Uterus (tissue), 2 donors: ENCODE measurements around the gene PDGFB.

Source experiments
- POLR2A ChIP-seq, 2 donors: fragments of 450-650 bp; IDR thresholded peaks; one replicate each; pipeline ENCODE4 v1.6.1; 2016; ENCODE audit warnings: antibody characterized with exemption in 2 of 2, mild to moderate bottlenecking in 1 of 2, moderate library complexity in 1 of 2
- TF ChIP-seq, protein P1 (sequence below), 4 experiments: fragments of 200-600 bp in 2 of 4; fragments of 450-650 bp in 2 of 4; sonication (generic) in 2 of 4; IDR thresholded peaks; one replicate each; pipeline ENCODE4 v1.5.1; 2016 to 2019; ENCODE audit warnings: antibody characterized with exemption in 4 of 4, mild to moderate bottlenecking in 2 of 4, moderate library complexity in 1 of 4

DNA sequence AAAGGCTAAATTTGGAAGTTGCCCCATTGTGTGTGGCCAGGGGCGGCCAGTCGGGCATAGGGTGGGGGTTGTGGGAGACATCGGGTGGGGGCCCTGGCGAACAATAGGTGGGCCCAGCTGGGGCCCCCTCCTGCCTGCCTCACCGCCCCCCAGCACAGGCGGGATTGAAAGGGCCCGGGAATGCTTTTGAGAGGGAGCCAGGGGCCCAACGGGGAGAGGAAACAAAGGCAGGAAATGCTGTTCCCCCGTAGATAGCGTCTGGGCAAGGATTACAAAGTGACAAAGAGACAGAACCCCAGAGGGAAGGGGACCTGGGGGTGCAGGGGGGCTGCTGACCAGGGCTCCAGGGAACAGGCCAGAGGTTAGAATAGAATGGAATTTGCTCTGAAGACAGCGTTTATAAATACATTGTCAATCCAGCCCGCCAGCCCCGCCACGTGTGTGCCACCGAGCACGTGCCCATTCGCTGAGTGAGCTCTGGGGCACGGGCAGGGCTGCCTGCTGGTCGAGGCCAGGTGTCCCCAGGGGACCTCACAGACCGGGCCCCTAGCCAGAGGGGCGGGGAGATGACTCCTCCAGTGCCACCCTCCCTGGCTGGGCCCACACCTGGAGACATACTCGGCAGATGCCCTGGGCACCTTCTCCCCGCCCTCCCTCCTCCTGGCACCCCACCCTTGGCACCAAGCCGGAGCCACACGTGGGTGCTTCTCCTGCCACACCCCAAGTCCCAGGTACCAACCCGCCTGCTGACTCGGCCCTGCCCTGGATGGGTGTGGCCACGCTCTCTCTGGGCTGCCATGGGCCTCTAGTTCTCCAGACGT is 9.7 kb downstream of the PDGFB start:
- no peak for TF ChIP-seq POLR2A (IDR thresholded peaks at IDR 0.05)
- TF ChIP-seq, protein P1, sequence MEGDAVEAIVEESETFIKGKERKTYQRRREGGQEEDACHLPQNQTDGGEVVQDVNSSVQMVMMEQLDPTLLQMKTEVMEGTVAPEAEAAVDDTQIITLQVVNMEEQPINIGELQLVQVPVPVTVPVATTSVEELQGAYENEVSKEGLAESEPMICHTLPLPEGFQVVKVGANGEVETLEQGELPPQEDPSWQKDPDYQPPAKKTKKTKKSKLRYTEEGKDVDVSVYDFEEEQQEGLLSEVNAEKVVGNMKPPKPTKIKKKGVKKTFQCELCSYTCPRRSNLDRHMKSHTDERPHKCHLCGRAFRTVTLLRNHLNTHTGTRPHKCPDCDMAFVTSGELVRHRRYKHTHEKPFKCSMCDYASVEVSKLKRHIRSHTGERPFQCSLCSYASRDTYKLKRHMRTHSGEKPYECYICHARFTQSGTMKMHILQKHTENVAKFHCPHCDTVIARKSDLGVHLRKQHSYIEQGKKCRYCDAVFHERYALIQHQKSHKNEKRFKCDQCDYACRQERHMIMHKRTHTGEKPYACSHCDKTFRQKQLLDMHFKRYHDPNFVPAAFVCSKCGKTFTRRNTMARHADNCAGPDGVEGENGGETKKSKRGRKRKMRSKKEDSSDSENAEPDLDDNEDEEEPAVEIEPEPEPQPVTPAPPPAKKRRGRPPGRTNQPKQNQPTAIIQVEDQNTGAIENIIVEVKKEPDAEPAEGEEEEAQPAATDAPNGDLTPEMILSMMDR (IDR thresholded peaks at IDR 0.05), result no peak
